ENCODE results near the gene FAM9C. TPM values are rescaled to one million over a fixed set of nuclear protein-coding genes. Genes with fewer than 3 reads are reported as not detected.
"Not testable (repeated sequence)": the region's sequence is repeated elsewhere in the genome, so short reads cannot be mapped to it uniquely, and the experiment has no call there.

FAM9C gene
- total and polyA plus RNA-seq, 3 donors from 2014 or later = 2.8 to 9.5 (median 4.7) TPM

DNA sequence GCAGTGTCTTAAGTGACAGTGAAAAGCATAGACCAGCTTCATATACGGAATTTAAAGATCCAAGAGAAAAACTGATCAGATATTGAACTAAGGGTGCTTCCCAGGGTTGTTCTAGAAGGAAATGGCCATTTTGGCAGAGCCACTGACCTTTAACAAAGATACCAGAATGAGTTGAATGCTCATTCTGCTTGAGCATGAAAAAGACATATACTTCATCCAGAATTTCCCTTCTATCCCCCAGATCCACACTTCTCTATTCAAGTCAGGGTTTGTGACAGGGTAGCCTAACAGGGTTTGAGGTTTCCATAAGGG, 45.6 kb upstream of the FAM9C start:
- Histone ChIP-seq H3K4me1 (no peaks in the 10 kb centered on the region), H3K27me3 (no peaks in the 10 kb centered on the region), H3K36me3 (ENCODE audit: low read depth, missing control alignments) (no peaks in the 10 kb centered on the region), H3K27ac (no peak overlapping the region), H3K4me3 (no peak overlapping the region), H3K9me3 (no peaks in the 10 kb centered on the region)
- TF ChIP-seq POLR2A (IDR thresholded peaks at IDR 0.05) = no peak
- TF ChIP-seq, protein P1, sequence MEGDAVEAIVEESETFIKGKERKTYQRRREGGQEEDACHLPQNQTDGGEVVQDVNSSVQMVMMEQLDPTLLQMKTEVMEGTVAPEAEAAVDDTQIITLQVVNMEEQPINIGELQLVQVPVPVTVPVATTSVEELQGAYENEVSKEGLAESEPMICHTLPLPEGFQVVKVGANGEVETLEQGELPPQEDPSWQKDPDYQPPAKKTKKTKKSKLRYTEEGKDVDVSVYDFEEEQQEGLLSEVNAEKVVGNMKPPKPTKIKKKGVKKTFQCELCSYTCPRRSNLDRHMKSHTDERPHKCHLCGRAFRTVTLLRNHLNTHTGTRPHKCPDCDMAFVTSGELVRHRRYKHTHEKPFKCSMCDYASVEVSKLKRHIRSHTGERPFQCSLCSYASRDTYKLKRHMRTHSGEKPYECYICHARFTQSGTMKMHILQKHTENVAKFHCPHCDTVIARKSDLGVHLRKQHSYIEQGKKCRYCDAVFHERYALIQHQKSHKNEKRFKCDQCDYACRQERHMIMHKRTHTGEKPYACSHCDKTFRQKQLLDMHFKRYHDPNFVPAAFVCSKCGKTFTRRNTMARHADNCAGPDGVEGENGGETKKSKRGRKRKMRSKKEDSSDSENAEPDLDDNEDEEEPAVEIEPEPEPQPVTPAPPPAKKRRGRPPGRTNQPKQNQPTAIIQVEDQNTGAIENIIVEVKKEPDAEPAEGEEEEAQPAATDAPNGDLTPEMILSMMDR (IDR thresholded peaks at IDR 0.05) = no peak
- intact Hi-C loops (cut with DNase I; ENCODE audit: low total_unique reads) = no loop called here
- WGBS, 2 donors = 83% methylated on average over 1 of the region's 1 CpG
- DNase-seq = no peak

DNA sequence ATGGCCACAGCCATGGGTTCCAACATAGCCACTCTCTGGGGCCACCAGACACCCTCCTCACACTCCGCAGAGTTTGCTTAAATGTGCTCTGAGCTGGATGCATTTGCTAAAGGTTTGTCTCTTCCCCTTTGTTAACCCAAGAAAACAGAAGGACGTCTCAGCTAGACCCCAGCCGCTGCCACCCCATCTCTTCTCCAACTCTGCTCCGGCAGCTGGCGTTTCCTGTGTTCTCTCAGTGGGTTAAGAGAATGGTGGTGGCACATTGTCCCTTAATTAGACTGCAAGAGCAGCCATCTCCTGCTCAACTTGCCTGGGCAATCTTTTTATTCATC, 43.7 kb upstream of the FAM9C start:
- Histone ChIP-seq H3K4me1 (no peaks in the 10 kb centered on the region), H3K27ac (no peak overlapping the region), H3K9me3 (no peaks in the 10 kb centered on the region), H3K36me3 (ENCODE audit: low read depth, missing control alignments) (no peaks in the 10 kb centered on the region), H3K4me3 (no peak overlapping the region), H3K27me3 (no peaks in the 10 kb centered on the region)
- no peak for DNase-seq
- intact Hi-C loops (cut with DNase I; ENCODE audit: low total_unique reads) = no loop called here
- TF ChIP-seq POLR2A (IDR thresholded peaks at IDR 0.05) = no peak
- TF ChIP-seq, protein P1 (IDR thresholded peaks at IDR 0.05) = no peak
- WGBS, 2 donors = 77 to 87% methylated on average over 5 of the region's 5 CpGs

DNA sequence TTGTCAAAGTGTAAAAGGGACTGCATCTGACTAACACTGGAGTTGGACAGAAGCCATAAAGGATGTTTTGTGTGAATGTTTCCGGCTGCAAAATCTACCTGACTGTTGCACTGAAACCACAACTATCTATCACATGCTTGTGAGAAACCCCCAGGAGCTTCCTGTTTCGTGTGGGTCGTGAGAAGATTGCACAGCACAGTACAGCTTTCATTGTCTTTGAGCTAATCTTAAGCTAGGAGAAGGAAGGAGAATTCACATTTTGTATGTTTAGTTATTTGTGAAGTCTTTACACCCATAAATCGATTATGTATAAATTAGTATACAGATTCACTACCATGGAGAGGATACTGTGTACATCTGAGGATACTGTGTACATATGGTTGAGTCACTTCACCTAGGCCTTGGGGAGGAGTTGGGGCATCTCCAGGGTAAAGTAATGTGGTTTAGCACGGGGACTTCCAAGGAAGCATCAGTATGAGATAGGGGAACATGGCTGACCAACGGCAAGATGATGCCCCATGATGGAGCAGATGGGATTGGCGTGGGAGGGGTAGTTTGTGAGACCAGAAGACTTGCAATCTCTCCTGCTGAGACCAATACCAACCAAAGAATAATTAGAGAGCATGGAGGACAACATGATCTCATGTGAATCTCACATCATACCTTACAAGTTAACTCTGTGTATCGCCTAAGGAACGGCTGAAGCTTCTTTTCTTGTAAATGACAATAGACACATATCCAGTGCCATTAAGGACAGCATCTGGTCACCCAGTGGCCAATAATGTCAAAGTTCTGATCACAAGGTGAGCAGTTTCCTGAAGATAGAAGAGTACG, 43.1 kb upstream of the FAM9C start:
- DNase-seq = no peak
- Histone ChIP-seq H3K36me3 (ENCODE audit: low read depth, missing control alignments) (no peaks in the 10 kb centered on the region), H3K4me1 (no peaks in the 10 kb centered on the region), H3K27me3 (no peaks in the 10 kb centered on the region), H3K27ac (no peak overlapping the region), H3K4me3 (no peak overlapping the region), H3K9me3 (no peaks in the 10 kb centered on the region)
- TF ChIP-seq, protein P1 (IDR thresholded peaks at IDR 0.05) = no peak
- TF ChIP-seq POLR2A (IDR thresholded peaks at IDR 0.05) = no peak
- intact Hi-C loops (cut with DNase I; ENCODE audit: low total_unique reads) = no loop called here
- WGBS, 2 donors = 84 to 91% methylated on average over 10 of the region's 10 CpGs

DNA sequence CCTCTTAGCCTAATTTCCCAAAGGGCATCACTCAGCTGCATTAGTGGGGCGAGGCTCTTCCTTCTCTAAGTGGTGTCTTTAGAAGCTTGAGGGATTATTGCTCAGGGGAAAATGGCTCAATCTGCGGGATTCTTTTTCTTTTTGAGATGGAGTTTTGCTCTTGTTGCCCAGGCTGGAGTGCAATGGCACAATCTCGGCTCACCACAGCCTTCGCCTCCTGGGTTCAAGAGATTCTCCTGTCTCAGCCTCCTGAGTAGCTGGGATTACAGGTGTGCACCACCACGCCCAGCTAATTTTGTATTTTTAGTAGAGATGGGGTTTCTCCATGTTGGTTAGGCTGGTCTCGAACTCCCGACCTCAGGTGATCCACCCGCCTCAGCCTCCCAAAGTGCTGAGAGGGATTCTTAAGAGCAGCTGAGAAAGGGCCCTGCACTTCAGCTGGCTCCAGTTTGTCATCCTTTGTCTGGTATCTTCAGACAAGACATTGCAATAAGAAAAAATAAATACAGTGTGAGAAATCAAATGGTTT, 42.4 kb upstream of the FAM9C start:
- intact Hi-C loops (cut with DNase I; ENCODE audit: low total_unique reads); H3K9me3 ChIP-seq; H3K27me3 ChIP-seq; H3K4me1 ChIP-seq; H3K27ac ChIP-seq; H3K4me3 ChIP-seq; DNase-seq; H3K36me3 ChIP-seq (ENCODE audit: low read depth, missing control alignments): not testable (repeated sequence)
- 89 to 95% methylated on average over 6 to 8 of the region's 8 CpGs for WGBS, 2 donors

DNA sequence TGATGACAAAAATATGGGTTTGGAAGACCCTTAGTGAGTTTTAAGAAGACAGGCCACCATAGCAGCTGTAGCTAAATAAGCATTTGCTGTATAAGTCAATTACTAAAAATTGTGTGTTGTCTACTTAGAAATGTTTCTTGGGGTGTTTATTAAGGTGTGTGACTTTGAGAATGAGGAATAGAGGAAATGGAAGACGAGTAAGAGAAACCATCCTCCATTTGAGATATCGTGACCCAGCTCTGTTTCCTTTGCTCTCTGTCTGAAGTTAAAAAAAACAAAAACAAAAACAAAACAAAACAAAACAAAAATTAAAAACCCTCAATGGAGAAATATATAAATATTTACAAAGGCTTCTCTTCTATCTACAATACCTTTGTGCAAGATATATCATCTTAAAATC, 41.7 kb upstream of the FAM9C start:
- H3K27ac ChIP-seq = no peak overlapping the region
- H3K27me3 ChIP-seq = no peaks in the 10 kb centered on the region
- H3K9me3 ChIP-seq = no peaks in the 10 kb centered on the region
- no peak for TF ChIP-seq POLR2A (IDR thresholded peaks at IDR 0.05)
- TF ChIP-seq, protein P1 (IDR thresholded peaks at IDR 0.05) = no peak
- peaks cover 7% of the 10 kb centered on the region for H3K4me1 ChIP-seq
- intact Hi-C loops (cut with DNase I; ENCODE audit: low total_unique reads) = no loop called here
- no peak for DNase-seq
- H3K4me3 ChIP-seq = no peak overlapping the region
- WGBS, 2 donors = 73 to 79% methylated on average over 2 of the region's 2 CpGs
- H3K36me3 ChIP-seq (ENCODE audit: low read depth, missing control alignments) = no peaks in the 10 kb centered on the region

Measured in testis (tissue), 3 donors.